ENCODE results near the gene DPEP3. TPM values are rescaled to one million over a fixed set of nuclear protein-coding genes. Genes with fewer than 3 reads are reported as not detected.
"Not testable (repeated sequence)": the region's sequence is repeated elsewhere in the genome, so short reads cannot be mapped to it uniquely, and the experiment has no call there.

The DPEP3 gene
- polyA plus RNA-seq, 3 donors = 0.20 to 1.8 (median 0.25) TPM

DNA sequence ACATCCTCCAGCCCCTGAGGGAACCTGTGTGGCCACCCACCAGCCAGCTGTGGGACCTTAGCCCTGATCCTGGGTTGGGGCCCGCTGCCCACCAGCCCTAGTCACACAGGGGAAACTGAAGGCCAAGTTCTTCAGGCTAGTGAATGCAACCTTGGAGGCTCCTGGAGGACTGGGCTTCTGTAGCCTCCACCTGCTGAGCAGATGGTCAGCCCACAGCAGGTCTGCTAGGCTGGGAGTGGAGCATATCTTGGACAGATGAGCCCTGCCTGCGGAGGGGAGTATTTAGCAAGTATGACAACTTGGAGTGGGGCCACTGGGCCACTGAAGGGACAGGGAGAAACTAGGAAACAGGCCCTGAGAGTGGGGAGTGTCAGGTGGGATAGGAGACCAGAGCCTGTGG is 4.1 kb downstream of the DPEP3 start:
- H3K27ac Mint-ChIP-seq = peak overlapping the region in 1 of 7 donors; percentile 41
- Histone ChIP-seq H3K4me1 (ENCODE audit: control insufficient read depth in 1 of 2, insufficient read depth in 2 of 2, low read length in 2 of 2) (no peaks in the 10 kb centered on the region), H3K4me3 (replicated peaks in 1 of 3; ENCODE audit: low read depth in 2 of 3, low read length in 3 of 3) (no peak overlapping the region), H3K79me2 (ENCODE audit: insufficient read depth, low read length) (no peaks in the 10 kb centered on the region), H3K36me3 (replicated peaks in 1 of 2; ENCODE audit: control insufficient read depth in 1 of 2, insufficient read depth in 2 of 2, low read length in 2 of 2) (no peaks in the 10 kb centered on the region), H2AFZ (ENCODE audit: insufficient read depth, low read depth, low read length, poor library complexity, severe bottlenecking) (no peak overlapping the region), H3K9me3 (replicated peaks in 1 of 2; ENCODE audit: control insufficient read depth in 1 of 2, insufficient read depth in 1 of 2, low read length in 2 of 2) (no peaks in the 10 kb centered on the region), H3K27me3 (ENCODE audit: control insufficient read depth in 2 of 2, insufficient read depth in 2 of 2, low read length in 2 of 2) (no peaks in the 10 kb centered on the region), H3K27ac (ENCODE audit: low read depth in 1 of 2, low read length in 2 of 2) (no peak overlapping the region), H3K9ac (ENCODE audit: insufficient read depth, low read length, poor library complexity, severe bottlenecking) (no peak overlapping the region), H4K20me1 (ENCODE audit: insufficient read depth, low read length) (no peaks in the 10 kb centered on the region), H3K4me2 (replicated peaks; ENCODE audit: extremely low read depth, low read length, poor library complexity, severe bottlenecking) (no peak overlapping the region)
- no peaks in the 10 kb centered on the region for H3K4me1 Mint-ChIP-seq
- H3K9me3 Mint-ChIP-seq = no peaks in the 10 kb centered on the region
- H3K4me3 Mint-ChIP-seq = peak overlapping the region in 1 of 2 donors; percentile 40
- TF ChIP-seq, protein P1, sequence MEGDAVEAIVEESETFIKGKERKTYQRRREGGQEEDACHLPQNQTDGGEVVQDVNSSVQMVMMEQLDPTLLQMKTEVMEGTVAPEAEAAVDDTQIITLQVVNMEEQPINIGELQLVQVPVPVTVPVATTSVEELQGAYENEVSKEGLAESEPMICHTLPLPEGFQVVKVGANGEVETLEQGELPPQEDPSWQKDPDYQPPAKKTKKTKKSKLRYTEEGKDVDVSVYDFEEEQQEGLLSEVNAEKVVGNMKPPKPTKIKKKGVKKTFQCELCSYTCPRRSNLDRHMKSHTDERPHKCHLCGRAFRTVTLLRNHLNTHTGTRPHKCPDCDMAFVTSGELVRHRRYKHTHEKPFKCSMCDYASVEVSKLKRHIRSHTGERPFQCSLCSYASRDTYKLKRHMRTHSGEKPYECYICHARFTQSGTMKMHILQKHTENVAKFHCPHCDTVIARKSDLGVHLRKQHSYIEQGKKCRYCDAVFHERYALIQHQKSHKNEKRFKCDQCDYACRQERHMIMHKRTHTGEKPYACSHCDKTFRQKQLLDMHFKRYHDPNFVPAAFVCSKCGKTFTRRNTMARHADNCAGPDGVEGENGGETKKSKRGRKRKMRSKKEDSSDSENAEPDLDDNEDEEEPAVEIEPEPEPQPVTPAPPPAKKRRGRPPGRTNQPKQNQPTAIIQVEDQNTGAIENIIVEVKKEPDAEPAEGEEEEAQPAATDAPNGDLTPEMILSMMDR (IDR thresholded peaks at IDR 0.05) = no peak
- intact Hi-C loops (cut with micrococcal nuclease) = no loop called here
- H3K36me3 Mint-ChIP-seq = no peaks in the 10 kb centered on the region
- DNase-seq = no peak
- 100% methylated on average over 1 of the region's 2 CpGs for WGBS (ENCODE audit: insufficient coverage)
- H3K27me3 Mint-ChIP-seq (ENCODE audit: low read depth in 3 of 3) = peaks cover 3 to 17% (median 12%) of the 10 kb centered on the region in 3 donors

DNA sequence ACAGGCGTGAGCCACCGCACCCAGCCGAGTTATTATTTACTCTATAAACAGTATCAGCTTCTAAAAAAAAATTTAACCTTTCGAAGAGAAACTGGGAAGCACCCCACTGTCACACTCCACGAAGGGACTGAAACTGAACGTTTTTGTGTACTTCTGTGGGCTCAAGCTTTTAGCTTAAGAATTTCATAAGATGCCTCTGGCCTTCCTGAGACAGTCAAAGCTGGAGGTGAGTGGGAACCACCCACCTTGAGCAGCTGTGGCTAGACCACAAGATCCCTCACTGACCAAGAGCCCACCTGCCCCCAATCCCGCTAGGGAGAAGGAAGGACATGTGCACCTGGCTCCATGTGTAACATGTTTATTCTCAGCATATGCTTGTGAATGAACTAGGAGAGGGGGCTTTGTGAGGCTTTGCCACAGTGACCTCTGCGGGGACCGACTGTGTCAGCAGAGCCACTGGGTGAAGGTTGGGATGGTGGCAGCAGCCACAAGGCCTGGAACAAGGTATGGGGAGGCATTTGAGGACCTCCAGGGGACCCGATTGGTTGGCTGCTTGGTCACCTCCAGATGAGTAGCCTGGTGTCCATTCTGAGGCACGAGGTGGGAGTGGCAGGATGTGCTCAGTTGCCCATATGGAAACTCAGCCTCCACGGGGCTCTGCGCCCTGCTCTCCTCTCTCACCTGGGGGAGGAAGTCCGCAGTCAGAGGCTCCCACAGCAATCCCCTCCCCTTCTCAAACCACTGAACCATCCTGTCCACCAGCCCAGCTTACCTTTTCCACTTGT is 4.8 kb downstream of the DPEP3 start:
- no peak overlapping the region for H3K4me3 Mint-ChIP-seq
- no peak overlapping the region for H3K4me2 ChIP-seq (replicated peaks; ENCODE audit: extremely low read depth, low read length, poor library complexity, severe bottlenecking)

DNA sequence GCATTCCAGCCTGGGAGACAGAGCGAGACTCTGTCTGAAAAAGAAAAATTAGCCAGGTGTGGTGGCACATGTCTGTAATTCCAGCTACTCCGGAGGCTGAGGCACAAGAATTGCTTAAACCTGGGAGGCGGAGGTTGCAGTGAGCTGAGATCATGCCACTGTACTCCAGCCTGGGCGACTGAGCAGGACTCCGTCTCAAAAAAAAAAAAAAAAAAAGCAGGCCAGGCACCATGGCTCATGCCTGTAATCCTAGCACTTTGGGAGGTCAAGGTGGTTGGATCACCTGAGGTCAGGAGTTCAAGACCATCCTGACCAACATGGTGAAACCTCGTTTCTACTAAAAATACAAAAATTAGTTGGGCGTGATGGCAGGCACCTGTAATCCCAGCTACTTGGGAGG is 8.0 kb downstream of the DPEP3 start:
- peaks cover 8 to 11% of the 10 kb centered on the region in 2 donors for H3K4me1 ChIP-seq (ENCODE audit: control insufficient read depth in 1 of 2, insufficient read depth in 2 of 2, low read length in 2 of 2)
- H3K79me2 ChIP-seq (ENCODE audit: insufficient read depth, low read length); H3K27ac Mint-ChIP-seq; H3K9ac ChIP-seq (ENCODE audit: insufficient read depth, low read length, poor library complexity, severe bottlenecking); H4K20me1 ChIP-seq (ENCODE audit: insufficient read depth, low read length); H3K9me3 ChIP-seq (replicated peaks in 1 of 2; ENCODE audit: control insufficient read depth in 1 of 2, insufficient read depth in 1 of 2, low read length in 2 of 2); intact Hi-C loops (cut with micrococcal nuclease); DNase-seq; H3K4me3 ChIP-seq (replicated peaks in 1 of 3; ENCODE audit: low read depth in 2 of 3, low read length in 3 of 3); H3K36me3 Mint-ChIP-seq; H3K27ac ChIP-seq (ENCODE audit: low read depth in 1 of 2, low read length in 2 of 2); H3K36me3 ChIP-seq (replicated peaks in 1 of 2; ENCODE audit: control insufficient read depth in 1 of 2, insufficient read depth in 2 of 2, low read length in 2 of 2); H3K9me3 Mint-ChIP-seq; H2AFZ ChIP-seq (ENCODE audit: insufficient read depth, low read depth, low read length, poor library complexity, severe bottlenecking); H3K4me2 ChIP-seq (replicated peaks; ENCODE audit: extremely low read depth, low read length, poor library complexity, severe bottlenecking); H3K27me3 ChIP-seq (ENCODE audit: control insufficient read depth in 2 of 2, insufficient read depth in 2 of 2, low read length in 2 of 2); H3K4me3 Mint-ChIP-seq: not testable (repeated sequence)
- peaks cover 5 to 13% (median 11%) of the 10 kb centered on the region in 3 donors for H3K27me3 Mint-ChIP-seq (ENCODE audit: low read depth in 3 of 3)
- 95% methylated on average over 6 of the region's 7 CpGs for WGBS (ENCODE audit: insufficient coverage)
- peaks cover 12% of the 10 kb centered on the region for H3K4me1 Mint-ChIP-seq

More for the DNA sequence above, 4.8 kb downstream of the DPEP3 start:
- Histone ChIP-seq H3K4me1 (ENCODE audit: control insufficient read depth in 1 of 2, insufficient read depth in 2 of 2, low read length in 2 of 2) (no peaks in the 10 kb centered on the region), H3K27me3 (ENCODE audit: control insufficient read depth in 2 of 2, insufficient read depth in 2 of 2, low read length in 2 of 2) (no peaks in the 10 kb centered on the region), H3K9ac (ENCODE audit: insufficient read depth, low read length, poor library complexity, severe bottlenecking) (no peak overlapping the region), H2AFZ (ENCODE audit: insufficient read depth, low read depth, low read length, poor library complexity, severe bottlenecking) (no peak overlapping the region), H3K27ac (ENCODE audit: low read depth in 1 of 2, low read length in 2 of 2) (no peak overlapping the region), H3K9me3 (replicated peaks in 1 of 2; ENCODE audit: control insufficient read depth in 1 of 2, insufficient read depth in 1 of 2, low read length in 2 of 2) (no peaks in the 10 kb centered on the region), H3K36me3 (replicated peaks in 1 of 2; ENCODE audit: control insufficient read depth in 1 of 2, insufficient read depth in 2 of 2, low read length in 2 of 2) (no peaks in the 10 kb centered on the region), H3K79me2 (ENCODE audit: insufficient read depth, low read length) (no peaks in the 10 kb centered on the region), H3K4me3 (replicated peaks in 1 of 3; ENCODE audit: low read depth in 2 of 3, low read length in 3 of 3) (no peak overlapping the region), H4K20me1 (ENCODE audit: insufficient read depth, low read length) (no peaks in the 10 kb centered on the region)
- Mint-ChIP-seq H3K27ac (no peak overlapping the region), H3K4me1 (no peaks in the 10 kb centered on the region), H3K9me3 (no peaks in the 10 kb centered on the region), H3K36me3 (no peaks in the 10 kb centered on the region), H3K27me3 (ENCODE audit: low read depth in 3 of 3) (peaks cover 3 to 16% (median 12%) of the 10 kb centered on the region in 3 donors)
- DNase-seq = no peak
- intact Hi-C loops (cut with micrococcal nuclease) = no loop called here
- WGBS (ENCODE audit: insufficient coverage) = 97% methylated on average over 10 of the region's 14 CpGs
- TF ChIP-seq, protein P1 (IDR thresholded peaks at IDR 0.05) = no peak

All from CD14-positive monocyte (primary cell).